Ureter (tissue), 1 donor: Measurements from ENCODE around the gene GABRB1. TPM values are rescaled to one million over a fixed set of nuclear protein-coding genes. Genes with fewer than 3 reads are reported as not detected.

Experiments
- DNase-seq: peaks from one replicate; pipeline ENCODE4 v3.0.0-alpha.2; 2020; ENCODE audit warnings: low spot score
- total RNA-seq: library from RNA; stranded (reverse); gene quantifications from one replicate; pipeline ENCODE4 v1.2.4, GENCODE V29; 2023
- donor health status: DM: yes; HTN: yes; CAD: no.

GABRB1 gene
- not detected for total RNA-seq

DNA sequence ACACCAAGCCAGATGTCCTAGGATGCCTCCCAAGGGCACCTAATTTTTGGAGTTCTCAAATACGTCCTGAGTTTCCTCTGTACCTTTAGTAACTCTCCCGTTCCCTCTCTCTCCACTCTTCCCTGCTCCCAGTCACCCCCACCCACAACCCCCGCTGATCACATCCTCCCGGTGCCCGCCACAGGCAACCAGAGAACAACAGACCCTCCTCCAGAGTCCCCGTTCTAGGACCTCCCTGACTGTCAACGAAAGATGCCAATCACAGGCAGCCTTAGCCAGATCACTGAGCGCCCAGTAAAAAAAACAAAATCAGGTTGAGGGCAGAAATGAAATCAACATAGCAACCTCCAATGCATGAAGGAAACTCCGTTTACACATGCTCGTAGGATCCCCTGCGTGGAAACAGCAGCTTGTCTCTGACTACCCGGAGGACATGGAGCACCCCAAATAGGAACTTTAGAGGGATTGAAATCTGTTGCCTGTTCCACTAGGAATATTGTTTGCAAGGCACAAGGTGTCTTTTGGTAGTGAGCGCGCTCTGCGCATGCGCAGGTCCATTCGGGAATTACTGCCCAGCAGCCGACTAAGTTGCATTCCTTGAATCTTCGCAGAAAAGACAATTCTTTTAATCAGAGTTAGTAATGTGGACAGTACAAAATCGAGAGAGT is at the start of gene GABRB1:
GABRB1 (plus strand) TSS at position 557 of the 668 bp plus-strand sequence.
- DNase-seq: no peak

DNA sequence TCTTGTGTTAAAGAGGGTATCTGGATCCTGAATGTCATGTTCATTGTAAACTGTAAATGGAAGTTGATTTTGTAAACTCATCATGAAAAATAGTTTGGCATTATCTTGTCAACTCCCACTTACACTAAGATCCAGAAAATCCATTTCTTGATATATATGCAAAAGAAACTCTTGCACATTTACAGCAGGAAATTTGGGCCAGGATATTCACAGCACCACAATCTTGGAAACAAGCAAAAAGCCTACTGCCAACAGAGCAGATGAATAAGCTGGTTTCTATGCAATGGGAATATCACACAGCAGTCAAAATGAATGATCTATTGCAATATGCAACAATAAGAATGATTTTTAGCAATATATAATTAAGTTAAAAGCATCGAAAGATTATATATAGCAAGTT is 46.6 kb upstream of the GABRB1 start:
- DNase-seq: no peak

DNA sequence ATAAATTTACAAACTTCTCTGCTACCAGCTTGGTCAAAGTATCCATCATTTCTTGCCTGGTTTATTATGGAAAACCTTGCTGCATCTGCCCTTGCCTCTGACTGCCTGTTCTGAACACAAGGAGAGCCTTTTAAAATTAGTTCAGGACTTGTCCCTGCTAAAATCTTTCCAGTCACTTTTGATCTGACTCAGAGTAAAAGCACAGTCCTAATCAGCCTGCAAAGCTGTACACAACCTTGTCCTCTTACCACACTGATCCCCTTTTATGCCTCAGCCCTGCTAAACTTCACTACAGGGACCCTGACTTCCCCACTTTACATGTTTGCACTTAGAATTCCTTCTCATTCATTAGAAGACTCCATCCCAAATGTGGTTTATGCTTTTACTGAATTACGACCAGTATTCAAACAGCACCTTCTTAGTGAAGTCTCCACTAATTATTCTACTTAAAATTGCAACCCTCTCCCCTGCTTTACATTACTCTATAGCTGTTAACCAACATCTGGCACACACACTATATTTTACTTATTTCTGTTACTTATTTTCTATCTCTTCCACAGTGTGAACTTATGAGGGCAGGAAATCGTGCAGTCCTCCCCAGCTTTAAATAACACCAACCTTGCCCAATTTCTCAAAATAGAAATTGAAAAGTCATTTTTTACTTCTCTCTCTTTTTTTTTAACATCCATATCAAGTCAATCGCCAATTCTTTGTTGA is 44.3 kb upstream of the GABRB1 start:
- no peak for DNase-seq

DNA sequence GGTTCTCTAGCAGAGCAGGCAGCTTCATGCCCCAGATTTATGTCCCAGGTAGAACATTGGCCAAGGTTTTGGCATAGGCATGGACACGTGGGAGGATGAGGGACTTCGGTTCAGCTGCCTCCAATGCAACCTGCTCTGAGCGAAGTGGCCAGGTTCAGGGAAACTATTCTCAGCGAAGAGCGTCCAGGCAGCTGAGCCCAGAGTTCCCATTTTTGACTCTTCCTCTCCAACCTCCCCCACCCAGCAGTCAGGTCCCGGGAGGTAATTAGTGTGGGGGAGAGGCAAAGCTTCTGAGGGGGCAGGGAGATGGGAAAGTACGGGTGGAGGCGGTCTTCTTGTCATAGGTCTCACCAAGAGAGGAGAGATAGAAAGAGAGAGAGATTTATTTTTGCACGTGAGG is 39.0 kb upstream of the GABRB1 start:
- no peak for DNase-seq

DNA sequence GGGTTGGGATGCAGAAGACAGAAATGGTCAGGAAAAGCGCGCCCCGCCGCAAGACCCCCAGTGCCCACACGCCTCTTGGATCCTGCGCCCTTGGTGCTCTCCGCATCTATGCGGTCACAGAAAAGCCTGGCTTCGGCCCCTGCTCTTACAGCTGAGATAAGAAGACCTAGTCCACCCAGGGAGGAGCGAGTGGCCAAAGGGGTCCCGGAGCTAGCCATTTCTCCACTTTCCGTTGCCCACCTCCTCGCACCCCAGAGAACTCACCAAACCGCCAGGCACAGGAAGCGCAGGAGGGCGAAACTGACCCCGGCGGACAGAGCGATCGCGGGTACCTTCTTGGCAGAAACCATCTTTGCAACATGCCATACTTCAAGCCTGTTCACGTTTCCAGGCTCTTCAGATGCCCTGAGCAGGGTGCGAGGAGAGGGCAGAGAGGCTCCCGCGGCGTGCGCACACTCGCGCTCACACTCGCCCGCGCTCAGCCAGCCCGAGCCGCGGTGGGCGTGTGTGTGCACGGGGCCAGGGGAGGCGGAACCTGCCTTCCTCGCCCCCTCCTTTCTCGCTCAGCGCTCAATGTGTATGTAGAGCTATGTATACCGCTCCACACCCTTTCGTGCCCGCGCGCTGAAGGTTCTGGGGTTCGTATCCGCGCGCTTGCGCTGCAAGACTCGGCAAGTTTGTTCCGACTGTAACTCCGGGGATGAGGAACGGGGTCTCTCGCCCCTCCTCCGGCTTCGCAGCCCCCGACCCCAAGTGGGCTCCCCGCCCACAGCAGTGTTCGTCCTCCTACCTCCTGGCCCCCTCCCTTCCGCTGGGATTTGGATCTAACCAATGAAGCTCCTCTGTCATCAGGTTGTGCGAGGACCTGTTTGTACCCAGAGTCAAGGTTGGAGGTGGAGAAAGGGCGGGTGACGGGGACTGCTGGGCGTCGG is 38.0 kb upstream of the GABRB1 start, which contains the start of gene GABRA4:
GABRA4 (minus strand) TSS at position 507 of the 932 bp plus-strand sequence; CDS start at position 350, 157 bp downstream.
- DNase-seq: no peak

DNA sequence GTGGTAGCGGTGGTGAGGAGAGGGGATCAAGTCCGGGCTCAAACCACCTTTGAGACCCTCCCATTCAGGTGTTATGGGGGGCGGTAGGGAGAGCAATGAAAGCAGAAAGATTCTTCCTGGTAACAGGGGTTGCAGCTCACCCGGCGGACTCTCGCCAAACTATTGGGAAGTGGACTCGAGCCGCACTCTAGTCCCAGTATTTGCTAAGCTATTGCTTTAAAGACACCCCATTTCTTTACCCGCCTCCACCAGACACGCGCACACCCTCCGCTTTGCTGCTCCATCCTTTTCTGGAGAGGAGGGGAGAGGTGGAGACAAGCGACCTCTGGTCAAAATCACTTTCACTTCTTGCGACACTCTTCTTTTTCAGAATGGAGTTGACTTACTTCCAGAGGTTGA is 37.4 kb upstream of the GABRB1 start:
- DNase-seq: no peak

DNA sequence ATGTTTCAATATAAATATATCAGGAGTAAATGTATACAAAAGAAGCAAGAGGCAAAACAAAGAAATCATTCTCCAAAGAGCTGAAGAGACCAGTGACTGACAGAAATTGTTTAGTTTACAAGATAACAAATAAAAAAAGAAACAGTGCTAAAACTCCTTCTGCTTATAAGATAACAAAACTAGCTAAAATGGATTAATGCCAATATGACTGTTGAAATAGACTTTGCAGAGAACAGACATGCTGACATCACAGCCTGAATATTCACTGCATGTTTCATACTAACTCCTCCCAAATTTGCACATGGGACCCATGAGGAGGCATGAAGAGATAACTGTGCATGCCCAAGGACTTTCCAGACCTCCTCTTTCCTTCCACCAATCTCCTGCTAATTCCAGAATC is 31.8 kb upstream of the GABRB1 start:
- no peak for DNase-seq

DNA sequence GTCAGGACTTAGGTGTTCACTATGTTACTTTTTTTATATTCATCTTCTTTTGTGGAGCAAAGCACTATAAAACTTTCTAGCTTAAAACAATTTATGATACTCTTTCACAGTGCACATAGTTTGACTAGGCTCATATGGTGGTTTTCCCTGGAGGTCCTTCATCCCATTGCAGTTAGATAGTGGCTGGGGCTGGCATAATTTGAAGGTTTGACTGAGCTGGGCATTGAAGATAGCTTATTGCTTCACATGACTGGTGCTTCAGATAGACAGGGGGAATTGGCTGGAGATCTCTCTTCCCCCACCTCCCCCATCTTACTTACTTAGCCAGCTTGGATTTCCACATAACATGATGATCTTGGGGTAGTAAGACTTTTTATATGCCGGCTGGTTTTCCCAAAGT is 31.0 kb upstream of the GABRB1 start:
- DNase-seq: no peak

DNA sequence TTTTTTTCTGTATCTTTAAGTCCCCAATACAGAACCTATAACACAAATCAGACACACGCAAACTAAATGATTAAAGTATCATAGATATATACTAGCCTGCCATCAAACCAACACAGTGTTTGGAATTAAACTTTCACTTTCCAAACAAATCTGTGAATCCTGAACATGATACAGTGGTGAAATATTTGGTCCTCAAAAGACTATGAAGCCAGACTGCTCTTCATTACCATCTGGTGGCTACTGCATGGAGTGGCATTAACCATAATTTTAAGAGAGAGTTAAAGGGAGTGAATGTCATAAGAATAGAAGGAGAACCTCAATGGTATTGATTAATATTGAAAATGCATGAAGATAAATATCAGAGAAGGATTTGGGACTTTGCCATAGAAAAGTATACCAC is 28.8 kb upstream of the GABRB1 start:
- no peak for DNase-seq

DNA sequence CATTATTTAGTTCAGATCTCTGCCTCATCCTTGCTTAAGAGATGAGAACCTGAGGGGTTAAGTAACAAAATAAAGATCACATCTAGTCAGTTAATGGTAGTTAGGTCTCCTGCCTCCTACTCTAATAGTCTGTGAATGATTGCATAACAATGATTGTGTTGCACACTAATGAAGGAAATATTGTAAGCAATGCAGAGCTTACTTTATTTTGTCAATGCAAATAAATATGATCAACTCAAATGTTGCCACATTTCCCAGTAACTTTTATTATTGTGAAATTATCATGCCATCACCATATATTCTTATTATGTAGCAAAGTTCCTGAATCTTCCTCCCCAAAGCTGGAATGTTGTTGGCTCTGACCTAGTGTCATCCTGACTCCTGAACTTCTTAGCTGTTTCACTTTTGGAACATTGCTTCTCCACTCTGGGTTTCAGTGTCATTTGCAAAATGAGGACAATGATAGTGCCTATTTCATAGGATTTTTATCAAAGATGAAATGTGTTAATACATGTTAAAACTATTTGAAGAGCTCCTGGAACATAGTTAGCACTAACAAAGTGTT is 20.9 kb upstream of the GABRB1 start:
- no peak for DNase-seq

DNA sequence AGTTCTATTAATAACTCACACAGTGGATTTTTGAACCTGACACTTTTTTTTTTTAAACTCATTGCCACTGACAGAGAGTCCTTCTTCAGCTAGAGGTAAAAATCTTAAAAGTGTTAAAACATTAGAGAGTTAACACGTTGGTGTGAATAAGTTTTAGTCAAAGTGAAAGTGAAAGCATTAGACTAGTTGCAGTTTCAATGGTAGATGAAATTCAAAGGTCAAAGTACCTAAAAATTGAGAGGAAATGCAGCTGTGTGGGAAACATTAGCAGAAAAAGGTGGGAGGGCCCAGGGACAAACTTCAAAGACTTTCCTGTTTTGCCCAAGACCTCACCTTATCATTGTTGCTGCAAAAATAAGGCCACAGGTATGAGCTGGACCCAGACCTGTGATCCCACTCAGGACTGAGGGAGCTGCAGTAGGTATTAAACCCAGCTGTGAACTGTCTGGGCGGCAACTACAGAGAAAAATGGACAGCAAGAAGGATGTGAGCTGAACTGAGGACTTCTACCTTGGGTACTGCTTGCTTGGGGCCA is 20.4 kb upstream of the GABRB1 start:
- no peak for DNase-seq

DNA sequence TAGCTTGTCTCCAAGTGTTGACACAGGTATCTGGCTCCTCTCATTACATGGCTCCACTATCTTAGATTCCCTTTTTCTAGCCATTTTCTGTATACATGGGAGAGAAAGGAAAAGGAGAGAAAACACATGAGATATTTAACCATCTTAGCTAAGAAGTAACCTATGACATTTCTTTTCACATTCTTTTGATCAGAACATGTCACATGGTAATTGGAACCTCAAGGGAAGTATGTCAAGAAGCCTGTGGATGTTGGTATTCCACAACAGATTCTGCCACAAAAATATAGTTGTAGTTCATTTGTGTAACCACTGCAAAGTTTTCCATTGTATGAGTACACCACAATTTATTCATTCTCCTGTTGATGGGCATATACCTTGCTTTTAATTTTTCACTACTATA is 18.7 kb upstream of the GABRB1 start:
- no peak for DNase-seq

DNA sequence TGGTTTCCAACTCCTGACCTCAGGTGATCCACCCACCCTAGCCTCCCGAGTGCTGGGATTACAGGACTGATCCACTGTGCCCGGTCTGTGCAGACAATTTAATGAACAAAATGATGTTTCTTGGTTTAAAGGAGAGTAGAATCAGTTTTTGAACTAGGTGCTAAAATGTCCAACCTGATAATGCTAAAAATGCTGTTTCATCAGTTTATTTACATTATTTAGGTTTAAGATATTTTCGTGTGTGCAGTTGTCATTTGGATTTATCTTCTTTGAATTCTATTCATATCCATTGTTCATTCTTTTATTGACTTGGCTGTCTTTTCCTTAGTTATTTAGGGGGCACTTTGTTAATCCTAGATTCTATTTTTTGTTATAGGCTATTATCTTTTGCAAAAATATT is 18.0 kb upstream of the GABRB1 start:
- DNase-seq: no peak

DNA sequence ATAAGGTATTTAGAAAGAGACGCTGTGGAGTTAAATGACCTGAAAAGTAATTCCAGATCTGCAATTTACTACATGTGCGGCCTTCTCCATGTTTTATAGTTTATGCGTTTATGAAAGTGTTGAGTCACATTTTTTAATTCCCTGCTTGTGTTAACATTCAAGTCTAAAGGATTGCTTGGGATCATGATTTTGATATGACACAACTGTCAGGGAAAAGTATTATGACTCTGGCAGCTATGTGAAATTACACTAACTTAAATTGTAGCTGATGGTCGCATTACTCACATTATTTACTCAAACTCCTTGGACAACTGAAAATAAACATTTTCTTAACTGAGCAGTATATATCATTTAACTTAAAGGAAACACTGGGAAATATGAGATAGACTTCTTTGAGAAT is 14.3 kb upstream of the GABRB1 start:
- no peak for DNase-seq

DNA sequence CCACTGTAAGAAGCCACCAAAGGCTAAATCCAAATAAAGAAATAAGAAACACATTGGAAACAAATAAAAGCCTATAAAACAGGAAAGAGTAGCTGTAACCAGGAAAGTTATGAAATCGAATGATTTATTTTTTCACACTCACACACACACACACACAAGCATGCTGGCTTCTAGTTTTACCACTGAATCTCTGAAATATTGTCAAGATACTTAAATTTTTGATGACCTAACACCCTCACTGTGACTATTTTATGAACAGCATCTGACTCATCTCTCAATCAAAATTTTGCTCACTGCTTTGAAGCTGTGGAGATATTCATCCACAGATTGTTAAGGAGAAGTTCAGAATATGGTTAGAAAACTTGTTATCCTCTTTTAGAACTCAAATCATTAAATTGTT is 13.9 kb upstream of the GABRB1 start:
- no peak for DNase-seq

DNA sequence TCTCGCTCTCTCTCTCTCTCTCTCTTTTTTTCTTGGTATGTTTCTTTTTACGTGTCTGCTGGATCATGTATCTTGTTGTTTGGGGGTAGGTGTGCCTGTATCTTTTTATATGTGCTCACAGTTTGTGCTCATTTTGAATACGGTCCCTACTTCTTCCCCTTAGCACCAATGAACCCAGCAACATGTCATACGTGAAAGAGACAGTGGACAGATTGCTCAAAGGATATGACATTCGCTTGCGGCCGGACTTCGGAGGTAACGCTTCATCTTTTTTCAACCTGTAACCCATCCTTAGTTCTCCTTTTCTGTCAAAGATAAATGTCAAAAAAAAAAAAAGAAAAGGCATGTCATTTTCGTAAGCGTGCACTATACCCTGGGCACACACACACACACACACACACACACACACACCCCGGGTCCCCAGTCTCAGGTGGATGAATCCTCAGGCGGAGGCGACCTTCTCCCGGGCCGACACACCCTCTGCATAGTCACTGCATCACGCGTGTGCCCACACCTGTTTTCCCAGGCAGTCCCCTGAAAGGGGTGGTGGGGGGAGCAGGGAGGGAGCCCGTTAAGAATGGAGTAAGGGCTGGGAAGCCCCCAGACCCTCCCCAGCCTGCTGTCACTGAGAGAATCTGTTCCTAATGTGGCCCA is 511 bp downstream of the GABRB1 start:
- DNase-seq: no peak

DNA sequence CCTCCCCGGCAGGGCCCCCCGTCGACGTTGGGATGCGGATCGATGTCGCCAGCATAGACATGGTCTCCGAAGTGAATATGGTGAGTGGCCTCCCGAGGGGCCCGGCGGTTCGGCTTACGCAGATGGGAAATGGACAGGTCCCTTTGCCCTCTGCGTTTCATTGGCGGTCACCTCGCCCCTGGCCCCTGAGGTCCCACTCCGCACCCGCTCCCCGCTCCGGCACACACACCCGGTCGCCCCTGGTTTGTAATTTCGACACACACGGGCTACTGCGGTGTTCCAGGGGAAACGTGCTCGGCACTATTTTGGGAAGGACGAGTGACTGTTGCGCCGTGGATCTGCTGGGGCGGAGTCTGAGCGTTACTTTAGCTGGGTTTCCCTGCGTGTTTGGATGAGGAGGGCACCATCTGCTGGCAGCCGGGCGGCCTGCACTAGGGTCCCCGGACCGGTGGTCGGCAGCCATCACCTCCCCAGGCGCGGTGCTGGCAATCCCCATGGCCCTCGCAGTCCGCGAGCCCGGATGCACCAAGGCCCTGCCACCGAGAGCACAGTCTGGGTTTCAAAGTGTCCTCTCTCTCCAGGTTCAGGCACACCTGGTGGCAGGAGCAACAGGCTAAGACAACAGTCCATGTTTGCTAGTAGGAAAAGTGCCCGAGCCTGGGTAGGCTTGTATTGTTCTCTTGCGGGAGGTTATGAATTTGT is 1.2 kb downstream of the GABRB1 start:
- DNase-seq: no peak

DNA sequence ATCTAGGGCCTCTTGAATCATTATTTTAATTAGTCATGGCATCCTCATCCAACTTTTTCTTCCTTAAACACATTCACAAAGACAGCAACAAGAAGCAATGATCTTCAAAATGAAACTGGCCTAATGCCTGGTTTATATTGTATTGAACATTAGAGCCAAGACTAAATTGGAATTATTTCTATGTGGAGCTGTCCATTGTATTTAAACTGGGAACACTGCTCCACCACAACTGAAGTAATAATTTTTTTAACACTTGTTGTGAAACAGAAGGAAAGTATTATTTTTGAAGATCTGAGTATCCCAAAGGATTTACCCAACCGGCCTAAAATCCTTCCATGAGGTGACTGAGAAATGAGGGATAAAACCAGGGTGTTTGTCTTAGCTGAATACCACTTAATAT is 6.9 kb downstream of the GABRB1 start:
- DNase-seq: no peak

DNA sequence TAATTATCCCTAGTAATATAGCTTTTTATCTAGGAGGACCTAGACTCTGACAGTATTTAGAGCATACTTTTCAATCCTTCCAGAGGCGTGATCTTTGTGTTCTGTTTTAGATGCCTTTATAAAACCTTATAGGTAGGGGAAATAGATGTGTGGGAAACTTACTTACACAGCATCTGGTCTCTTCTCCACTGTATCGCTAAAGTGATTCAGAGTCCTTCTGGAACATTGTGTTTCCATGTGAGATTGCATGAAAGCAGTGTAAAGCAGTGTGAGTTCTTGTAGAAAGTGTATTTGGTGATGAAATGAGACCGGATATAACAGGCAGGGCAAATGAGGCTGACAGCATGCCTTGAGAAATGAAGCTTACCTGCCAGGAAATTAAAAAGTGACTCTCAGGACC is 9.5 kb downstream of the GABRB1 start:
- no peak for DNase-seq

DNA sequence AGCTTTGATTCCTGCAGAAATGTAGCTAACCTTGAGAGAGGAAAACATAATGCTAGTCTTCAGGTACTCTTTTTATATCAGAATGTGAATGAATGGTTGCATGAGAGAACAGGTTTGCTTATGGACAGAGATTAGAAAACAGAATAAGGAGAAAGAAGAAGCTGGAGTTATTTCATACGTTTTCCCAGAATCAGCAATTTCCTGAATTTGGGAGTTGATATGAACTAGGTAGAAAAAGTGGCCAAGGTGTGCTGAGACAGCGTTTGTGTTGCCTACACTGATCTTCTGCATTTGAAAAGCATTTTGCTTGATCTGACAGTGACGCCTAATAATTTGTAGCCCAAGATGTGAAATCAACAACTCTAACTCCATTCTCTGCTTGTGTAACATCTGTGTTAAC is 12.5 kb downstream of the GABRB1 start:
- no peak for DNase-seq

DNA sequence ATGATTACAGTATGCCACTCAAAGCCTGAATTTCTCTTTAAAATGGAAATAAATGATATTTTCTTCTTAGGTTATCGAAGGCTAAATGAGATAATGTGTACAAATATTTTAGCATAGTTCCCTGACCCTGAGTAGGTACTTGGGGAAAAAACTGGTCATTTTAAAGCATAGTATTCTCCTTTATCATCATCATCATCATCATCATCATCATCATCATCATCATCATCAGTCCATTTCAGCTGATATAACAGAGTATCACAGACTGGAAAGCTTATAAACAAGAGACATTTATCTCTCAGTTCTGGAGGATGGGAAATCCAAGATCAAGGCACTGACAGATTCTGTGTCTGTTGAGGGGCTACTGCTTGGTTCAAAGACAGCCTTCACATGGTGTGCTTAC is 13.9 kb downstream of the GABRB1 start:
- no peak for DNase-seq
